Keratinocyte (primary cell): ENCODE results near the gene ANGPTL4.

Experiments
- EZH2 ChIP-seq: IDR thresholded peaks from one replicate; pipeline ENCODE4 v1.6.1; 2012; ENCODE audit warnings: inconsistent platforms, mild to moderate bottlenecking, low read length, moderate library complexity
- TF ChIP-seq, protein P1 (sequence below), 3 experiments: IDR thresholded peaks in 1 of 3; conservative IDR thresholded peaks in 1 of 3; optimal IDR thresholded peaks in 1 of 3; 2 replicates in 2 of 3; 3 replicates in 1 of 3; pipeline versions ENCODE3 to v1.5.1; 2011; ENCODE audit warnings: low read length in 3 of 3, mild to moderate bottlenecking in 3 of 3, moderate library complexity in 2 of 3, control low read depth in 1 of 3, inconsistent platforms in 1 of 3; ENCODE audit not compliant: insufficient read depth in 2 of 3; ENCODE audit errors: extremely low read depth in 1 of 3

DNA sequence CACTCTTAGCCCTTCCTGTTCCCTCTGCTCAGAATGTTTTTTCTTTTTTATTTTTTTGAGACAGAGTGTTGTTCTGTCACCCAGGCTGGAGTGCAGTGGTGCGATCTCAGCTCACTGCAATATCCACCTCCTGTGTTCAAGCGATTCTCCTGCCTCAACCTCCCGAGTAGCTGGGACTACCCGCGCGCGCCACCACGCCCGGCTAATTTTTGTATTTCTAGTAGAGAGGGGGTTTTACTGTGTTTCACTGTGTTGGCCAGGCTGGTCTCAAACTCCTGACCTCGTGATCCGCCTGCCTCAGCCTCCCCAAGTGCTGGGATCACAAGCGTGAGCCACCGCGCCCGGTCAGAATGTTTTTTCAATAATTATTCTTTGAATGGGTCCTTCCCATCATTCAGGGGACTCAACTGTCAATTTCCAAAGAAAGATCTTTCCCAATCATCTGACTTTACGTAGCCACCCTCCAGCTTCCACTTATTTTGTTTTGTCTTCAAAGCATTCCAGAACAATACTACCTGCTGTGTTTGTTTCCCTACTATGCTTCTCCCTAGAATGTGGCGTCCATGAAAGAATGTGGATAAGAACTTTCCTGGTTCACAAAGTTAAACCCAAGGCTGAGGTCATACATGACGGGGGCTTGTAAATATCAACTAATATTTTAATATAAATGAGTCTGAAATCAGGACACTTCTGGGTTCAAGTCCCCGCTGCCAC lies 44.0 kb upstream of the ANGPTL4 start:
- TF ChIP-seq, protein P1, sequence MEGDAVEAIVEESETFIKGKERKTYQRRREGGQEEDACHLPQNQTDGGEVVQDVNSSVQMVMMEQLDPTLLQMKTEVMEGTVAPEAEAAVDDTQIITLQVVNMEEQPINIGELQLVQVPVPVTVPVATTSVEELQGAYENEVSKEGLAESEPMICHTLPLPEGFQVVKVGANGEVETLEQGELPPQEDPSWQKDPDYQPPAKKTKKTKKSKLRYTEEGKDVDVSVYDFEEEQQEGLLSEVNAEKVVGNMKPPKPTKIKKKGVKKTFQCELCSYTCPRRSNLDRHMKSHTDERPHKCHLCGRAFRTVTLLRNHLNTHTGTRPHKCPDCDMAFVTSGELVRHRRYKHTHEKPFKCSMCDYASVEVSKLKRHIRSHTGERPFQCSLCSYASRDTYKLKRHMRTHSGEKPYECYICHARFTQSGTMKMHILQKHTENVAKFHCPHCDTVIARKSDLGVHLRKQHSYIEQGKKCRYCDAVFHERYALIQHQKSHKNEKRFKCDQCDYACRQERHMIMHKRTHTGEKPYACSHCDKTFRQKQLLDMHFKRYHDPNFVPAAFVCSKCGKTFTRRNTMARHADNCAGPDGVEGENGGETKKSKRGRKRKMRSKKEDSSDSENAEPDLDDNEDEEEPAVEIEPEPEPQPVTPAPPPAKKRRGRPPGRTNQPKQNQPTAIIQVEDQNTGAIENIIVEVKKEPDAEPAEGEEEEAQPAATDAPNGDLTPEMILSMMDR (optimal IDR thresholded peaks at IDR 0.05 in 1 of 3, IDR thresholded peaks at IDR 0.05 in 1 of 3, conservative IDR thresholded peaks at IDR 0.05 in 1 of 3; ENCODE audit: extremely low read depth in 1 of 3, insufficient read depth in 2 of 3, low read length in 3 of 3) = no peak
- no peak for TF ChIP-seq EZH2
